ENCODE results near the gene PCDHB13.
"Not testable (repeated sequence)": the region's sequence is repeated elsewhere in the genome, so short reads cannot be mapped to it uniquely, and the experiment has no call there.

PCDHB13 gene

DNA sequence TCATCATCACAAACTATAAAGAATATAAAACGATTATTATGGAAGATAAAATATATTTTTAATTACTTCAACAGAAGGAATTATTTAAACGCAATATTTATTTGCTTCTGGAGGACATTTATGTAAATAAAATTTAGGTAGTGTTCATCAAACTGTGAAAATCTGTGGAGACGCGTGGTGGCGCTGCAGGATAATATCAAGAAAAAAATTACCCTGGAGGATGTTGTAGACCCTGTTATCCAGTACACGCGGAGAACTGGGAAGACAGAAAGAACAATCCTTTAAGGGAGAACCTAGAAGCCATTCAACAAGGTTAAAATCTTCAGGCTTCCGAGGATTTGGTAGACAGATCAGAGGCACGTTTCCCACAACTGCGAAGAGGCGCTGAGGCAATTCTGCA lies 5.2 kb upstream of the PCDHB13 start, which contains the start of gene PCDHB12:
PCDHB12 (plus strand) TSS at position 242 of the 400 bp plus-strand sequence. CDS start 189 bp downstream, outside the sequence.
- no peak for DNase-seq

DNA sequence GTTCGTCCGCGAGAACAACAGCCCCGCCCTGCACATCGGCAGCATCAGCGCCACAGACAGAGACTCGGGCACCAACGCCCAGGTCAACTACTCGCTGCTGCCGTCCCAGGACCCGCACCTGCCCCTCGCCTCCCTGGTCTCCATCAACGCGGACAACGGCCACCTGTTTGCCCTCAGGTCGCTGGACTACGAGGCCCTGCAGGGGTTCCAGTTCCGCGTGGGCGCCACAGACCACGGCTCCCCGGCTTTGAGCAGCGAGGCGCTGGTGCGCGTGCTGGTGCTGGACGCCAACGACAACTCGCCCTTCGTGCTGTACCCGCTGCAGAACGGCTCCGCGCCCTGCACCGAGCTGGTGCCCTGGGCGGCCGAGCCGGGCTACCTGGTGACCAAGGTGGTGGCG lies 3.4 kb upstream of the PCDHB13 start:
- not testable (repeated sequence) for DNase-seq

DNA sequence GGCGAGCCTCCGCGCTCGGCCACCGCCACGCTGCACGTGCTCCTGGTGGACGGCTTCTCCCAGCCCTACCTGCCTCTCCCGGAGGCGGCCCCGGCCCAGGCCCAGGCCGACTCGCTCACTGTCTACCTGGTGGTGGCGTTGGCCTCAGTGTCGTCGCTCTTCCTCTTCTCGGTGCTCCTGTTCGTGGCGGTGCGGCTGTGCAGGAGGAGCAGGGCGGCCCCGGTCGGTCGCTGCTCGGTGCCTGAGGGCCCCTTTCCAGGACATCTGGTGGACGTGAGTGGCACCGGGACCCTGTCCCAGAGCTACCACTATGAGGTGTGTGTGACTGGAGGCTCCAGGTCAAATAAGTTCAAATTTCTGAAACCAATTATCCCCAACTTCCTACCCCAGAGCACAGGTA lies 2.9 kb upstream of the PCDHB13 start:
- not testable (repeated sequence) for DNase-seq

DNA sequence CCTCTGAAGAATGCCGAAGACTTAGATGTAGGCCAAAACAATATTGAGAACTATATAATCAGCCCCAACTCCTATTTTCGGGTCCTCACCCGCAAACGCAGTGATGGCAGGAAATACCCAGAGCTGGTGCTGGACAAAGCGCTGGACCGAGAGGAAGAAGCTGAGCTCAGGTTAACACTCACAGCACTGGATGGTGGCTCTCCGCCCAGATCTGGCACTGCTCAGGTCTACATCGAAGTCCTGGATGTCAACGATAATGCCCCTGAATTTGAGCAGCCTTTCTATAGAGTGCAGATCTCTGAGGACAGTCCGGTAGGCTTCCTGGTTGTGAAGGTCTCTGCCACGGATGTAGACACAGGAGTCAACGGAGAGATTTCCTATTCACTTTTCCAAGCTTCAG lies 864 bp downstream of the PCDHB13 start:
- DNase-seq, result not testable (repeated sequence)

DNA sequence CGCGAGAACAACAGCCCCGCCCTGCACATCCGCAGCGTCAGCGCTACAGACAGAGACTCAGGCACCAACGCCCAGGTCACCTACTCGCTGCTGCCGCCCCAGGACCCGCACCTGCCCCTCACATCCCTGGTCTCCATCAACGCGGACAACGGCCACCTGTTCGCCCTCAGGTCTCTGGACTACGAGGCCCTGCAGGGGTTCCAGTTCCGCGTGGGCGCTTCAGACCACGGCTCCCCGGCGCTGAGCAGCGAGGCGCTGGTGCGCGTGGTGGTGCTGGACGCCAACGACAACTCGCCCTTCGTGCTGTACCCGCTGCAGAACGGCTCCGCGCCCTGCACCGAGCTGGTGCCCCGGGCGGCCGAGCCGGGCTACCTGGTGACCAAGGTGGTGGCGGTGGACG lies 1.8 kb downstream of the PCDHB13 start:
- not testable (repeated sequence) for DNase-seq

DNA sequence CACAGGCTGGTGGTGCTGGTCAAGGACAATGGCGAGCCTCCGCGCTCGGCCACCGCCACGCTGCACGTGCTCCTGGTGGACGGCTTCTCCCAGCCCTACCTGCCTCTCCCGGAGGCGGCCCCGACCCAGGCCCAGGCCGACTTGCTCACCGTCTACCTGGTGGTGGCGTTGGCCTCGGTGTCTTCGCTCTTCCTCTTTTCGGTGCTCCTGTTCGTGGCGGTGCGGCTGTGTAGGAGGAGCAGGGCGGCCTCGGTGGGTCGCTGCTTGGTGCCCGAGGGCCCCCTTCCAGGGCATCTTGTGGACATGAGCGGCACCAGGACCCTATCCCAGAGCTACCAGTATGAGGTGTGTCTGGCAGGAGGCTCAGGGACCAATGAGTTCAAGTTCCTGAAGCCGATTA lies 2.3 kb downstream of the PCDHB13 start:
- not testable (repeated sequence) for DNase-seq

DNA sequence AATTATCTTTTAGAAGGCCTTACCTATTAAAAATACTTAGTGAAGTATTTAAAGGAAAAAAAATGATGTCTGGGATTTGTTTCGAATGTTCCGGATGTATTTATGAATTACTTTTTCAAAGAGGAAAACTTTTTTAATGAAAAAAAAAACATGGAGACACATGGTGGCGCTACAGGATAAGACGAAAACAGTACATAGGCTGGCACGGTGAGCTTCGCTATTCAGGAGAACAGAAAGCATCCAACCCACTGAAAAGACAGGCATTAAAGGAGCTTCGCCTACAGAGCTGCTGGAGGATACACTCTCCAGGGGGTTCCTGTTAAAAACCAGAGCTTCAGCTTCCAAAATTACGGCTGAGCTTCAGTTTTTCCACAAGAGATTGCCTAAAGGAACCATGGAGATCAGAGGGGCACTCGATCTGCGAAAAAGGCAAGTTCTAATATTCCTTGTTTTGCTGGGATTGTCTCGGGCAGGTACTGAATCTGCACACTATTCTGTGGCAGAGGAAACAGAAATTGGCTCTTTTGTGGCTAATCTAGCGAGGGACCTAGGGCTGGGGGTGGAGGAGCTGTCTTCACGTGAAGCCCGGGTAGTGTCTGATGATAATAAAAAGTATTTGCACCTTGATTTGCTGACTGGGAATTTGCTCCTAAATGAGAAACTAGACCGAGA lies 9.5 kb downstream of the PCDHB13 start, which contains the start of gene PCDHB14:
PCDHB14 (plus strand) TSS at position 232 of the 672 bp plus-strand sequence; CDS start at position 395, 163 bp downstream.
- no peak for DNase-seq

DNA sequence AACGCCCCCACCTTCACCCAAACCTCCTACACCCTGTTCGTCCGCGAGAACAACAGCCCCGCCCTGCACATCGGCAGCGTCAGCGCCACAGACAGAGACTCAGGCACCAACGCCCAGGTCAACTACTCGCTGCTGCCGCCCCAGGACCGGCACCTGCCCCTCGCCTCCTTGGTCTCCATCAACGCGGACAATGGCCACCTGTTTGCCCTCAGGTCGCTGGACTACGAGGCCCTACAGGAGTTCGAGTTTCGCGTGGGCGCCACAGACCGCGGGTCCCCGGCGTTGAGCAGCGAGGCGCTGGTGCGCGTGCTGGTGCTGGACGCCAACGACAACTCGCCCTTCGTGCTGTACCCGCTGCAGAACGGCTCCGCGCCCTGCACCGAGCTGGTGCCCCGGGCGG lies 11.1 kb downstream of the PCDHB13 start:
- not testable (repeated sequence) for DNase-seq

DNA sequence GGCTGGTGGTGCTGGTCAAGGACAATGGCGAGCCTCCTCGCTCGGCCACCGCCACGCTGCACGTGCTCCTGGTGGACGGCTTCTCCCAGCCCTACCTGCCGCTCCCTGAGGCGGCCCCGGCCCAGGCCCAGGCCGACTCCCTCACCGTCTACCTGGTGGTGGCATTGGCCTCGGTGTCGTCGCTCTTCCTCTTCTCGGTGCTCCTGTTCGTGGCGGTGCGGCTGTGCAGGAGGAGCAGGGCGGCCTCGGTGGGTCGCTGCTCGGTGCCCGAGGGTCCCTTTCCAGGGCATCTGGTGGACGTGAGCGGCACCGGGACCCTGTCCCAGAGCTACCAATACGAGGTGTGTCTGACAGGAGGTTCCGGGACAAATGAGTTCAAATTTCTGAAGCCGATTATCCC lies 11.7 kb downstream of the PCDHB13 start:
- DNase-seq, result not testable (repeated sequence)

DNA sequence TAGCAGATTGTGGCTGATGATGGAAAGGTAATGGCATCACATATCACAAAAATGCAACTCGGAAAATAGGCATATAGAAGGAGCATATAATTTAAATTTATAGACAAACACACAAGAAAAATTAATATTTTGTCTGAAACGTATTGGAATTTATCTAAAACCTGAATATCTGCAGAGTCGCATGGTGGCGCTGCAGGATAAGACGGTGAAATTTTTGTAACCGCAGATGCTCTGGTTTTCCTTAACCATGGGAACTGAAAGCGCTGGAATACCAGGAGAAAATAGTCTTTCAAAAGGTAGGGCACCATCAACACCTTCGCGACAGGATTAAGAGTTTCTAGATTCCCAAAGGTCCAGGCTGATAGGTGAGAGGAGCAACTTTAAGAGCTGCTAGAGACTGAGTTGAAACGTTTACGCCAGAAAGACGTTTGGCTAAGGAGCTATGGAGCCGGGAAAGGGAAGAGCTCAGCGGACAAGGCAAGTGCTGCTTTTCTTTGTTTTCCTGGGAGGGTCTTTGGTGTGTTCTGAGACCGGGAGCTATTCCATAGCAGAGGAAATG lies 20.5 kb downstream of the PCDHB13 start:
- DNase-seq, result no peak

DNA sequence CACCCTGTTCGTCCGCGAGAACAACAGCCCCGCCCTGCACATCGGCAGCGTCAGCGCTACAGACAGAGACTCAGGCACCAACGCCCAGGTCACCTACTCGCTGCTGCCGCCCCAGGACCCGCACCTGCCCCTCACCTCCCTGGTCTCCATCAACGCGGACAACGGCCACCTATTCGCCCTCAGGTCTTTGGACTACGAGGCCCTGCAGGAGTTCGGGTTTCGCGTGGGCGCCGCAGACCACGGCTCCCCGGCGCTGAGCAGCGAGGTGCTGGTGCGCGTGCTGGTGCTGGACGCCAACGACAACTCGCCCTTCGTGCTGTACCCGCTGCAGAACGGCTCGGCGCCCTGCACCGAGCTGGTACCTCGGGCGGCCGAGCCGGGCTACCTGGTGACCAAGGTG lies 22.2 kb downstream of the PCDHB13 start:
- DNase-seq, result not testable (repeated sequence)

DNA sequence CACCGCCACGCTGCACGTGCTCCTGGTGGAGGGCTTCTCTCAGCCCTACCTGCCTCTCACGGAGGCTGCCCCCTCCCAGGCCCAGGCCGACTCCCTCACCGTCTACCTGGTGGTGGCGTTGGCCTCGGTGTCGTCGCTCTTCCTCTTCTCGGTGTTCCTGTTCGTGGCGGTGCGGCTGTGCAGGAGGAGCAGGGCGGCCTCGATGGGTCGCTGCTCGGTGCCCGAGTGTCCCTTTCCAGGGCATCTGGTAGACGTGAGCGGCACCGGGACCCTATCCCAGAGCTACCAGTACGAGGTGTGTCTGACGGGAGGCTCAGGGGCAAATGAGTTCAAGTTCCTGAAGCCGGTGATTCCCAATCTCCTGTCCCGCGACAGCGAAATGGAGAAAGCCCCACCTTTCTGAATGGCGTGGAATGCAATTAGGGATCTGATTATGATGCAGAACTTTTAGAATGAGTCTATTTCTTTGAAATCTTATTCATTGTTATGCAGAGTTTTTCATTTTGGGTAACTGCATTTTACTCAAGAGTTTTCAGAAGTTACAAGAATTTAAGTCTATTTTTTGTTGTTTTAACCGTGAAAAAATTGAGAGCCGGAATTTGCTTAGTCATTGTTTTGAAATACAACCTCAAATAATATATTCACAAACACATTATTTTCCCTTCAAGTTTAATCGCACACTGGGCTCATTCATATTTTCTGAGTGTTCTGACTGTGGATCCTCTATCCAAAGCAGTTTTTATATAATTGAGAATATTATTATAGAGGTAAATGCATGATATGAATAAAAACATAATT lies 23.0 kb downstream of the PCDHB13 start:
- DNase-seq, result no peak

DNA sequence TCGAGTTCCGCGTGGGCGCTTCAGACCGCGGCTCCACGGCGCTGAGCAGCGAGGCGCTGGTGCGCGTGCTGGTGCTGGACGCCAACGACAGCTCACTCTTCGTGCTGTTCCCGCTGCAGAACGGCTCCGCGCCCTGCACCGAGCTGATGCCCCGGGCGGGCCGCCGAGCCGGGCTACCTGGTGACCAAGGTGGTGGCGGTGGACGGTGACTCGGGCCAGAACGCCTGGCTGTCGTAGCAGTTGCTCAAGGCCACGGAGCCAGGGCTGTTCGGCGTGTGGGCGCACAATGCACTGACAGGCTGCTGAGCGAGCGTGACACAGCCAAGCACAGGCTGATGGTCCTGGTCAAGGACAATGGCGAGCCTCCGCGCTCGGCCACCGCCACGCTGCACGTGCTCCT lies 27.8 kb downstream of the PCDHB13 start:
- no peak for DNase-seq

DNA sequence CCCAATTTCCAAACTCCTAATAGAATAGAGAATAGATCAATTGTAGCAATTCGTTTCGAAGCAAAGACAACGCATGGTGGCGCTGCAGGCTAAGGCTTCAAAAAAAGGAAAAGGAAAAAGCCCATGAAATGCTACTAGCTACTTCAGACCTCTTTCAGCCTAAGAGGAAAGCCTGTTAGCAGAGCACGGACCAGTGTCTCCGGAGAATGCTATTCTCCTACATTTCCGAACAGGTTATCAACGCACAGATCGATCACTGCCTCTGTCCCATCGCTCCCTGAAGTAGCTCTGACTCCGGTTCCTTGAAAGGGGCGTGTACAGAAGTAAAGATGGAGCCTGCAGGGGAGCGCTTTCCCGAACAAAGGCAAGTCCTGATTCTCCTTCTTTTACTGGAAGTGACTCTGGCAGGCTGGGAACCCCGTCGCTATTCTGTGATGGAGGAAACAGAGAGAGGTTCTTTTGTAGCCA lies 31.6 kb downstream of the PCDHB13 start, which contains the start of gene PCDHB15:
PCDHB15 (plus strand) TSS at position 146 of the 468 bp plus-strand sequence; CDS start at position 330, 184 bp downstream.
- DNase-seq, result no peak

DNA sequence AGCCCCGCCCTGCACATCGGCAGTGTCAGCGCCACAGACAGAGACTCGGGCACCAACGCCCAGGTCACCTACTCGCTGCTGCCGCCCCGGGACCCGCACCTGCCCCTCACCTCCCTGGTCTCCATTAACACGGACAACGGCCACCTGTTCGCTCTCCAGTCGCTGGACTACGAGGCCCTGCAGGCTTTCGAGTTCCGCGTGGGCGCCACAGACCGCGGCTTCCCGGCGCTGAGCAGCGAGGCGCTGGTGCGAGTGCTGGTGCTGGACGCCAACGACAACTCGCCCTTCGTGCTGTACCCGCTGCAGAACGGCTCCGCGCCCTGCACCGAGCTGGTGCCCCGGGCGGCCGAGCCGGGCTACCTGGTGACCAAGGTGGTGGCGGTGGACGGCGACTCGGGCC lies 33.3 kb downstream of the PCDHB13 start:
- not testable (repeated sequence) for DNase-seq

DNA sequence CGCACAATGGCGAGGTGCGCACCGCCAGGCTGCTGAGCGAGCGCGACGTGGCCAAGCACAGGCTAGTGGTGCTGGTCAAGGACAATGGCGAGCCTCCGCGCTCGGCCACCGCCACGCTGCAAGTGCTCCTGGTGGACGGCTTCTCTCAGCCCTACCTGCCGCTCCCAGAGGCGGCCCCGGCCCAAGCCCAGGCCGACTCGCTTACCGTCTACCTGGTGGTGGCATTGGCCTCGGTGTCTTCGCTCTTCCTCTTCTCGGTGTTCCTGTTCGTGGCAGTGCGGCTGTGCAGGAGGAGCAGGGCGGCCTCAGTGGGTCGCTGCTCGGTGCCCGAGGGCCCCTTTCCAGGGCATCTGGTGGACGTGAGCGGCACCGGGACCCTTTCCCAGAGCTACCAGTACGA lies 33.7 kb downstream of the PCDHB13 start:
- DNase-seq, result not testable (repeated sequence)

DNA sequence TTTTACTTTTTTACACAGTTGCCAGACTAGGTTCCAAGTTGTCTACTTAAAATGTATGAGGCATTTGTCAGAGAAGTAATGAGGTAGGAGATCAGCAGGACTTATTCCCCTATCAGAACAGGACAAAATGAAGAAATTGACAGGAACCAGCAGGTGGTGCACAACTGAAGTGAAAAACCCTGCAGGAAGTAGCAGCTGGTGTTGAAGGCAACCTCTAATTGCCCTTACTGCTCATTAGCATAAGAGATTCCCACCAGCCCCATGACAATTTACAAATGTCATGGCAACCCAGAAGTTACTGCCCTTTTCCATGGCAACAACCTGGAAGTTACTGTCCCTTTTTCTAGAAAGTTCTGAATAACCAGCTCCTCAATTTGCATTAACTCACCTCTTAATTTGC lies 36.9 kb downstream of the PCDHB13 start:
- no peak for DNase-seq

DNA sequence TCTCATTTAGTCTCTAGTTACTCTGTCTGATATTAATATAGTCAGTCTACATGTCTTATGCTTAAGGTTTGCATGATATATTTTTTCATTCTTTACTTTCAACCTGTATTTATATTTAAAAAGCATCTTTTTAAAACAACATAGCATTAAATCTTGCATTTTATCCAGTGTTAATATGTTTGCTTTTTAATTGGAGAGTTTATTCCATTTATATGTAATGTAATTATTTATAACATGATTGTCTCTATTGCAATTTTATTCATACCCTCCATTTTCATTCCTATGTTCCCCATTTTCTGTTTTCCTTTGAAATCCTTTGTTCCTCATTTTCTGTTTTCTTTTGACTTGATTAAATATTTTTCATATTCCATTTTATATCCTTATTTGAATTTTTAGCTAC lies 44.7 kb downstream of the PCDHB13 start:
- DNase-seq, result no peak

DNA sequence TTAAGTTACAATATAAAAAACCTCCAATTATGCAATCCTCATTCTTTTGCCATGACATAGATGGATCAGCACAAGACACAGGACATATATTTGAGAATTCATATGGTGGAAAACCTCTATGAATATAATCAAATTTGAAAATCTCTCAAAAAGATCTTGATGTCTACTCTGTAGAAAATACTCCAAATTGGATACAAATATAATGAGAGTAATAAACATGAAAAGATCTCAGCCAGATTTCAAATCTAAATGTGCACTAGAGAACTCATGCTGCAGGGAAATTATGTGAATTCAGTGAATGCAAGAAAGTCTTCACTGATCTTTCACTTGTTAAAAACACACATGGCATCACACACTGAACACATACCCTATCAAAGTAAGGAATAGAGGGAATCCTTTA lies 45.2 kb downstream of the PCDHB13 start:
- DNase-seq, result no peak

DNA sequence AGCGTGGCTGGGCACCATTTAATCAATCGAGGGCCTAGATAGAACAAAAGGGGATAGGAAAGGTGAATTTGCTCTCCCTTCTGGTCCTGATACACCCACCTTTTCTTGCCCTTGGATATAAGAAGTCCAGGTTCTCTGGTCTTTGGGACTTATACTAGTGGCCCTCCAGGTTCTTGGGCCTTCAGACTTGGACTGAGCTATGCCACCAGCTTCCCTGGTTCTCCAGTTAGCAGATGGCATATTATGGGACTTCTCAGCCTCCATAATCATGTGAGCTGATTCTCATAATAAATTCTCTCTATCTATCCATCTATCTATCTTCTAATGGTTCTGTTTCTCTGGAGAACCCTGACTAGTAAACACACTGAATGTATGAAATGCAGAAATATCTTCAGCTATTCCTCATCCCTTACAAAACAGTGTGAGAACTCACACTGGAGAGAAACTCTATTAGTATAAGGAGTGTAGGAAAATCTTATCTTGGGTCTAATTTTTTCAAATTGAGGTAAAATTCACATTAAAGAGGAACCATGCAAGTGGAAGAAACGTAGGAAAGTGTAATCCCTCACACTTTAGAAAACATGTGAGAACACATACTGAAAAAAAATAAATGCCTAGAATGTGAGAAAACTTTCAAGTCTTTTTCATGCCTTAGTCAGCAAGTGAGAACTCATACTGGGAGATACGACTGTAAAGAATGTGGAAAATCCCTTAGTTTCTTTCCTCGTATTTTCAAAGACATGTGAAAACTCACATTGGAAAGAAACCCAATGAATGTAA lies 46.9 kb downstream of the PCDHB13 start:
- DNase-seq, result no peak

DNA sequence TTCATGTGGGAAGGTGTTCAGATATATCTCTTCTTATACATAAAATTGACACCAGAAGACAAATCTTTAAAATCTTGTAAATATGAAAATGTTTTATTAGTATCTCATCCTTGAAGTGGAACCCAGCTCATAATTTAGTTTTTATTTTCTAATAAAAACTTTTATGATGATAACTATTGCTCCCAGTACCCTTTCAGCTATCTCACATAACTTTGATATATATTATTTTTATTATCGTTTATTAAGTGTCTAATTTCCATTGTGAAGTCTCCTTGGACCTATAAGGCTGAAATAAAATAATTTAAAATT lies 47.5 kb downstream of the PCDHB13 start:
- no peak for DNase-seq
